ENCODE measurements around the gene ROR2. TPM values are rescaled to one million over a fixed set of nuclear protein-coding genes. Genes with fewer than 3 reads are reported as not detected.
"Not testable (repeated sequence)": the region's sequence is repeated elsewhere in the genome, so short reads cannot be mapped to it uniquely, and the experiment has no call there.

Gene ROR2
- total RNA-seq, 1 donor, result 0.27 TPM

DNA sequence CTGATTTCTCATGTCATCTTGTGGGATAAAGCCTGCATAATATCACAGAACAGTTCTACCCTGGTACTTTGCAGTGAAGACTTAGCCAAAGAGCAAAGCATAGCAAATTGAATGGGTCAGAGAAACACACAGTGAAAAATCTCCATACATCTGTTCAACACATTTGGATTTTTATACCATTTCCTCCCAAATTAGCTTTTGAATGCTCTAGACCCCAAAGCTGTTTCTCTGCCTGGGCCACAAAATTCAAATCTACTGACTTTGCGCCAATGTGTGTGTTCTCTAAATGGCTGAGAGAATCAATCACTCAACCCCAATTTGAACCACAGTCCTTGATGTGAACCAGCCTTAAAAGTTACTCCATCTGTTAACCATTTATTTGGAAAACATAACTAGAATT, 289.5 kb downstream of the ROR2 start:
- DNase-seq (ENCODE audit: low read depth in 2 of 3, low spot score in 2 of 3), result no peak

DNA sequence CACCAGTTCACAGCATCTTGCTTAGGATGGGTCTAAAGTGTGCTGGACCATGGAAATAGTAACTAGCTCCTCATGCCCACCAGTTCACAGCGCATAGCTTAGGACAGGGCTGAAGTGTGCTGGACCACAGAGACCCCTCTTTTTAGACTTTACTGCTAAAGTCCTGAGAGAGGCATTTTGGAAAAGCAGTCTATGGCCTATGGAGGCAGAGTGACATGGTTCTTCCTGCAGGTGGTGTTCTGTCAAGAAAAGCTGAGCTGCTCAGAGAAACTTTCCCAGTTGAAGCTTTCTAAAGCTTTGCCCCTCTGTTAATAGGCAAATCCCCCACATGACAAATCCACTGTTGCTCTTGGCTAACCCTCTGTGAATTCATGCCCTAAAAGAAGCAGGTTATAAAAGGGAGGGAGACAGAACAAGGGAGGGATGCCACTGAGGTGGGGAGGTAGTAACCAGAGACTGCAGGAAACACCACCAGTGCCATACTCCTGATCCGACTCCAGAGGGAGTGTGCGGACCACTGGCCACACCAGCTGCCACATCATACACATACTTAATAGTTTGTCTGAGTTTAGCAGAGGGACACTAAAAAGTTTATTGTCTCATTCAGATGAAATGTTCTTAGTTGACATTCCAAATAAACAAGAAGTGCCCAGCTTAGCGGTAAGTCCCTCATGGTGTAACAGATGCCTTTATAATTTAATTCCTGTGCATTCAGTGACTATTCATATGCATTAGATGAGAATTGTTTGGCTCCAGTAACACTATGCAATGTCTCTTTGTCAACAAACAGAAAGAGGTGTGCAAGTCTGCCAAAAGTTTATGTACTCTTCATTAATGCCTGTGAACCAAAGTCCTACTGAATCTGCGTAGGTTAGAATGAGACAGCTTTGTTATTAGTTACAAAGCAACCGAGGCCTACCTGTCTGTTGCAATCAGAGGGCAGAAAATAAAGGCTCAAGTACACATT, 290.2 kb downstream of the ROR2 start:
- DNase-seq (ENCODE audit: low read depth in 2 of 3, low spot score in 2 of 3), result peak in 2 of 3 donors; percentile 13 to 42

DNA sequence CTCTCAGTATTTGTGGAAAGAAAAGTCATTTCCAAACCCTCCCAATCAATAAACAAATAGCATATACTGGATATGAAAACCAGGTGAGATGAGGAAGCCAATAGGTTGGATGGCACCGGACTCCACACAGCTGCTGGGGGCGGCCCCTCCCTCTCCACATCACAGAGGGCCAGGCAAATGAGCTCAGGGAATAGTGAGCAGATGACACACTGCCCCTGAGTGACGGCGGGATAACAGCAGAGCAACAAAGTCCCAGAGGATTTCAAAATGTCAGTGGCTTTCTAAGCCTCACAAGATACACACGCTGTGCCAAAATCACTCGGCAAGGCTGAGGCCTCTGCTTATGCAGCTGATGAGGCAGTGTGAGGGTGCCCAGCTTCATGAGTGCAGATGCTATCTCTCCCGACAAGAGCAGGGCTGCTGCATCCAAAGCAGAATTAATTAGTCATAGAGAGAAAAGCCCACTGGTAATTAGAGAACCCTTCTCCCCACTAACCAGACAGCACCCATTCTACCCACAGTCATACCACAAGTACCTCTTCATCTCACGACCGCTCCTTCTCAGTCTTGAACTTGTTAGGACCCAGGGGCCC, 291.4 kb downstream of the ROR2 start:
- DNase-seq (ENCODE audit: low read depth in 2 of 3, low spot score in 2 of 3), result no peak

DNA sequence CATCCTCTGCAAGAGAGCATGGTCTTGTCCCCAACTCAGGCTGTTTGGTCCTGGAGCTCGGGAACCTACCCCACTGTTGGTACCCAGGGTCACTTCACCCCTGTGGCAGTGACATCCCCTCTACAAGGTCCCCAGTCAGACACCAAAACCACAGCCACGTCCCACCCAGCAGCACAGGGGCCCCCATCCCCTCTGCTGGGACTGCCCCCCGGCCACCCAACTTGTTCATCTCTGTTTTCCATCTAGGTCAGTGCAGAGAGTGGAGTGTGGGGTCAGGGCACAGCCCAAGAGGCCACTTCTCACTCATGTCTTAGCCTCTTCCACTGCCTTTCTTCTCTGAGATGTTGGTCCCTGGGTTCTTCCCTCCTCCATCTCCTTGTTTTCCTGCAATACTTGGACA, 292.5 kb downstream of the ROR2 start:
- DNase-seq (ENCODE audit: low read depth in 2 of 3, low spot score in 2 of 3), result no peak

DNA sequence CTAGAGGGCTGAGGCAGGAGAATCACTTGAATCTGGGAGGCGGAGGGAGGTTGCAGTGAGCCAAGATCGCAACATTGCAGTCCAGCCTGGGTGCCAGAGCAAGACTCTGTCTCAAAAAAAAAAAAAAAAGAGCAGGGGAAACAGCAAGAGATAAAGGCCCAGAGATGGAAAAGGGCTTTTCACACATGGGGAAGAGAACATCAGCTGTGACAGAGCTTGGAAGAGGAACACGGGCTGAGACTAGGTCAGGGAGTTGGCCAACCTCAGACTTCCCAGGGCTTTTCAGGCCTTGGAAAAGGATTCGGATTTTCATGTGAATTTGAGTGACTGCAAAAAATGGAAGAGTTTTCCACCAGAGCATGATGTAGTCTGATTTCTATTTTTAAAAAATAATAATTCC, 294.4 kb downstream of the ROR2 start:
- DNase-seq (ENCODE audit: low read depth in 2 of 3, low spot score in 2 of 3), result no peak

DNA sequence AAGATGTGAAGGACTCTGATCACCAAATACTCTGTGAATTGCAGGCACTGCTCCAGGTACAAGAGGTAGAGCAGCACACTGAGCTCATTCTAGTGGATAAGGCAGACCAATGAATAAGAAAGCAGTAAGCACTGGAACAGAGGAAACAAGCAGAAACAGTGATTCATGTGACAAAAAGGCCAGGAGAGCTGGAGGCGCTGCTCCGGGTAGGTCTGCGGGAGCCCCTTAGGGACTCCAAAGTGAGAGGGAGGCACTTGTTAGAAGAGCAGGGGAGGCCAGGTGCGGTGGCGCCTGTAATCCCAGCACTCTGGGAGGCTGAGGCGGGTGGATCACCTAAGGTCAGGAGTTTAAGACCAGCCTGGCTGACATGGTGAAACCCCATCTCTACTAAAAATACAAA, 294.8 kb downstream of the ROR2 start:
- no peak for DNase-seq (ENCODE audit: low read depth in 2 of 3, low spot score in 2 of 3)

DNA sequence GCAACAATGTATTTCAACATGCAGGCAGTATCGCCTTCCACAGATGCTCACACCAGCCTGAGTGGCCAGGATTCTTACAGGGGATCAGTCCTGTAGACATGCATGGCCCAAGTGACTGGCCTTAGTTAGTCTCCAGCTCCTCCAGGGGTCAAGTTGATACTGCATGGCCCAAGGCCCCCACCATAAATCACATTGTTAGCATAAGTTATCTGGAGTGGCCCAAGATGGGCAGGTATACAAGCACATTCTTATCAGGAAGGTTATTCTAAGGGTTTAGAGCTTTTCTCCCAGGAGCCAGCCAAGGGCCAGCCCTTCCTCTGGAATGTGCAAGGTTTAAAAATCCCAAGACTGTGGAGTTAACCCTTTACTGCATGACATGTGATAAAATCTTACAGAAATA, 295.5 kb downstream of the ROR2 start:
- no peak for DNase-seq (ENCODE audit: low read depth in 2 of 3, low spot score in 2 of 3)

DNA sequence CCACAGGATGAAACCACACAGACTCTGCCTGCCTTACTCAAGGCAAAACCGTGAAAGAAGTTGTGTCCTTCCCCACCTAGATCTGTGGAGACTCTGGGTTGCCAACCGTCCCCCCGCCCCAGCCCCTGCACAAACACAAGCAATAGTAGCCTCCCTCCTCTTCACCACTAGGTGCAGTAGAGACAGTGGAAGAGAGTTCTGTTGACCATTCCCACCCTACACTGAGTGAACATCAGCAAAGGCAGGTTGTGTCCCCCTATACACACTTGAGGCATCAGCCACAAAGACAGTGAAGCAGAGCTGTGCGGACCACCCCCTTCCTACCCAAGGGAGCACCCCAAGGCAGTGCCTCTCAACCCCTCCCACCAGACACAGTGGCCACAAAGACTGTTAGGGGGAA, 302.7 kb downstream of the ROR2 start:
- no peak for DNase-seq (ENCODE audit: low read depth in 2 of 3, low spot score in 2 of 3)

DNA sequence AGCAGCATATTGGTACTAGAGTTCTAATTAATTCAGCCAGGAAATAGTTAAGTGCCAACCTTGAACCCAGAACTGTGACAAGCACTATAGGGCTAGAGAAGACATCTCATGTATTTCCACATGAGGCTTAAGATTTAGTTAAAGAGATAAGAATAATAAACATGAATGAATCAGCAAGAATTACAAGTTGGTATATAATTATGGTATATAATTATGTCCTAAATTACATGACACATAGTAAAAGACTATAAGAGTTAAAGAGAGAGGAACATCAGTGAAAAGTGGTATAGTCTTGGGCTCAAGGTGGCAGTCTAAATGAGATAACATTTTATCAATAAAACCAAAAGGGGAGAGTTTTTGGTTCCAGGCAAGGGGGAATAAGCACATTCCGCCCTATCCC, 303.3 kb downstream of the ROR2 start:
- no peak for DNase-seq (ENCODE audit: low read depth in 2 of 3, low spot score in 2 of 3)

DNA sequence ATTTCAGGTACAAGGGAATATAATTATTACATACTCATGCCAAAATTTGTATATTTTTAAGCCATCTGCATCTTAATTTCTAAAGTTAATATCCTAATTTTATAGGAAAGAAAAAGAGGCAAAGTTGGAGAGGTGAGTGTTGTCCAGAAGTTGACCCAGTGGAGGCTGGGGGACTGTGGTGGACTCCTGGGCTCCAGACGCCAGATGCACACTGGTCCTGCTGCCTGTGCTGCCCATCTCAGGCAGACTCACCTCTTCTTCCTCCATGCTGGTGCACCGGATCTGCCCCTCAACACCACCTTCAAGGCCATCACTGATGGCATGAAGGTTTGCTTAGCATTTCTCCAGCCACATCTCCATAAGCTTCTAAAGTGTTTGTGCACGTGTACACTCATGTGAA, 305.6 kb downstream of the ROR2 start:
- no peak for DNase-seq (ENCODE audit: low read depth in 2 of 3, low spot score in 2 of 3)

DNA sequence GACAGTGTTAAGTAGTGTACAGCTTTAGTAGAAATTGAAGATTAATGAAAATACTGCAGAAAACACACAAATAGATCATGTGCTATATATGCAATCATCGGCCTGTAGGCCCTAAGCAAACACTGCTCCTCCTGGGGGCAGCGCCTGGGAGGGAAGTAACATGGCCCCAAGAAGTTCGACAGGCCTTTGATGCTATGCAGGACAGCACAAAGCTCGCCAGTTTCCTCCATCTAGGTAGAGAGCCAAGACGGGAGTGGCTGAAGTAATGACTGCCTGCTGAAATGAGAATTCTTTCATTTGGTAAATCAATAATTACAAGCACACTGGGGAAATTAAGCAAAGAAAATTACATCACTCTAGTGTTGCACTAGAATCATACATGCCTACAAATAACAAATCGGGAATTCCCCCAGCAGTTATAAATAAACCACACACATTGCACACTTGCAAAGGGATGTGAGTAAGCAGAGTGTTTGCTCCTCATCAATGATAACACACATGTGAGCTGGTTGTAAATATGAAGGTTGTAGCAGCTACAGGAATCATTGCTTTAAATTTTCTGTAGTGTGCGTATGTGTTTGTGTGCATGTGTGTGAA, 306.4 kb downstream of the ROR2 start:
- no peak for DNase-seq (ENCODE audit: low read depth in 2 of 3, low spot score in 2 of 3)

DNA sequence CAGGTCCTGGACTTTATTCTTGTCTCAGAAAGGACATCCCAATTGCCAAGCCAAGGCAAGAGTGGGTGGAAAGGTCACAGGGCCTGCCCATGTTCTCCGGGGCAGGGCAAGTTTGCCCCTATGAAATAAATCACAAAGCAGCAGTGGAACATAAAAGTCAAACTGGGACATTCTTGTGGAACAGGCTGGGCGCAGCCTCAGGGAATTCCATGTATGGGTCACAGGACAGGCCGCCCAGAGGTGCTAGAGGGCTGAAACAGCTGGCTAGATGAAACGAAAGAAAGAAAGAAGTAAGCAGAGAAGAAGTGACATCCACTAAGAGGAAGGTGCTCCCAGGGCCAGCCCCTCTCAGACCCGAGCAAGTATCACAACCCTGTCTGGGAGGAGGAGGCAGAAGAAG, 307.3 kb downstream of the ROR2 start:
- no peak for DNase-seq (ENCODE audit: low read depth in 2 of 3, low spot score in 2 of 3)

DNA sequence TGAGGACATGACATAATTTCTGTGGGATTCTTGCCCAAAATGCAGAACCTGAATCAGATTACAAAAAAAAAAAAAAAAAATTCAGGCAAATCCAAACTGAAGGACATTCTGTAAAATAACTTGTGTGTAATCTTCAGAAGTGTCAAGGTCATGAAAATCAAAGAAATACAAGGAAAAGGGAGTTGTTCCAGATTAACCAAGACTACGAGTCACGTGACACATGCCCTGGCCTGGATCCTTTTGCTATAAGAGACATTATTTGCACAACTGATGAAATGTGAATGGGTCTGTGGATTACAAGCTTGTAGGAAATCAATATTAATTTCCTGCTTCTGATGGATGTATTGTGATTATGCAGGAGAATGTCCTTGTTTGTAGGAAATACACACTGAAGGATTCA, 309.6 kb downstream of the ROR2 start:
- DNase-seq (ENCODE audit: low read depth in 2 of 3, low spot score in 2 of 3), result no peak

DNA sequence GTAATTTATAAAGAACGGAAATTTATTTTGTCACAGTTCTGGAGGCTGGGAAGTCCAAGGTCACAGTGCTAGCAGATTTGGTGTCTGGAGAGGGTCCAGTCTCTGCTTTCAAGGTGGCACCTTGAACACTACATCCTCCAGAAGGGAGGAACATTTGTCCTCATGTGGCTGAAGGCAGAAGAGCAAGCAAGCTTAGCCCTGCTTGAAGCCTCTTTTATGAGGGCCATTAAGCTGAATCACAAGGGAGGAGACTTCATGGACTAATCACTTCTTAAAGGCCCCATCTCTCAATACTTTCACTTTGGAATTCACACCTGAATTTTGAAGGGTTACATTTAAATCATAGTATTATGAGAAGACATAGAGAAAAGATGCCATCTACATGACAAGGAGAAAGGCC, 311.0 kb downstream of the ROR2 start:
- DNase-seq (ENCODE audit: low read depth in 2 of 3, low spot score in 2 of 3), result no peak

DNA sequence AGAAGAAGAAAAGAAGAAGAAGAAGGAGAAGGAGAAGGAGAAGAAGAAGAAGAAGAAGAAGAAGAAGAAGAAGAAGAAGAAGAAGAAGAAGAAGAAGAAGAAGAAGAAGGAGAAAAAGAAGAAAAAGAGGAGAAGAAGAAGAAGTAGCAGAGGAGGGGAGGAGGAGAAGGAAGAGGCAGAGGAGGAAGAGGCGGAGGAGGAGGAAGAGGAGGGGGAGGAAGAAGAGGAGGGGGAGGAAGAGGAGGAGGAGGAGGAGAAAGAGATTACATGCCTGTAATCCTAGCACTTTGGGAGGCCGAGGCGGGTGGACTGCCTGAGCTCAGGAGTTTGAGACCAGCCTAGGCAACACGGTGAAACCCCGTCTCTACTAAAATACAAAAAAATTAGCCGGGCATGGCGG, 315.2 kb downstream of the ROR2 start:
- DNase-seq (ENCODE audit: low read depth in 2 of 3, low spot score in 2 of 3), result not testable (repeated sequence)

DNA sequence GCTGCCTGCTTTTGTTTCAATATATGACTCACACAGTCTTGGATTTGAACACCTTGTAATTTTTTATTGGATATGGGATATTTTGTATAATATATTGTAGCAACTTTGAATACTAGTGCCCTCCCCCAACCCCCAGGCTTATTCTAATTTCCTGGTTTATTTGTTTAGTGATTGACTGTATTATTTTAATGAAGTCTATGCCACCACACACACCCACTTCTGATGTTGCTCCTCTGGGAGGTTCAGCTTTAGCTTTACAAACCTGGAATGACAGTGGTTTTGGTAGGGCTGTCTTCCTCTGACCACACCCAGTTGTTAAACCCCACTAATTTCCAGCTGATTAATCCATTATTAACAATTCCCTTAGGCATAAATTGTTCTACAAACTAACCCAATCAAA, 320.3 kb downstream of the ROR2 start:
- DNase-seq (ENCODE audit: low read depth in 2 of 3, low spot score in 2 of 3), result no peak

DNA sequence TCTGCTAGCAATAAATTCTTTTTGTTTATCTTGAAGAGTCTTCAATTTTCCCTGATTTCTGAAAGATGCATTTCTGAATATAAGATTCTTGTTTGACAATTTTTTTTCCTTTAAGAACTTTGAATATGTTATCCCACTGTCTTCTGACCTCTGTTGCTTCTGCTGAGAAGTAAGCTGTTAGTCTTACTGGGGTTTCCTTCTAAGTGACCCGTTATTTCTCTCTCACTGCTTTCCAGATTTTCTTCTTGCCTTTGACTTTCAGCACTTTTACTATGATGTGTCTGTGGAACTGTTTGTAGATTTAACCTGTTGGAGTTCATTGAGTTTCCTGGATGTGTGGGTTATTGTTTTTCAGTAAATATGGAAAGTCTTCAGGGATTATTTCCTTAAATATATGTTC, 321.1 kb downstream of the ROR2 start:
- no peak for DNase-seq (ENCODE audit: low read depth in 2 of 3, low spot score in 2 of 3)

DNA sequence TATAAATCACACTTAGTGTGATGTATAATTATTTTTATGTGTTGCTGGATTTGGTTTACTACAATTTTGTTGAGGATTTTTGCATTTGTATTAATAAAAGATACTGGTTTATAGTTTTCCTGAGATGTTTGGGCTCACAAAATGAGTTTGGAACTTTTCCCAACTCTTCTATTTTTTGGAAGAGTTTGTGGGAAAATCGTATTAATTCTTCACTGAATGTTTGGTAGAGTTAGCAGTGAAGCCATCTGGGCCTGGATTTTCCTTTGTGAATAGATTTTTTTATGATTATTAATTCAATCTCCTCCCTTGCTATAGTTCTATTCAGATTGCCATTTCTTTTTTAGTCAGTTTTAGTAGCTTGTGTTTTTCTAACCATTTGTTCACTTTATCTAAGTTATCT, 324.7 kb downstream of the ROR2 start:
- DNase-seq (ENCODE audit: low read depth in 2 of 3, low spot score in 2 of 3), result no peak

DNA sequence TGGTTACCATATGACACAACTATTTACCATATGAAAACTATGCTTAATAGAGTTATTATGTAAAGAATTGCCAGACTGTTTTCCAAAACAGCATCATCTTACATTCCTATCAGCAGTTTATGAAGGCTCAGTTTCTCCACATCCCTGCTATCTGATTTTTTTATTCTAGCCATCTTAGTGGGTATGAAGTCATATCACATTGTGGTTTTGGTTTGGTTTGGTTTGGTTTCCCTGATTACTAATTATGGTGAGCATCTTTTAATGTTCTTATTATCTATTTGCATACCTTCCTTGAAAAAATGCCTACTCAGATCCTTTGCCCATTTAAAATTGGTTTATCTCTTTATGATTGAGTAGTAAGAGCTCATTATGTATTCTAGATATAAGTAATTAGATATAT, 327.0 kb downstream of the ROR2 start:
- DNase-seq (ENCODE audit: low read depth in 2 of 3, low spot score in 2 of 3), result no peak

DNA sequence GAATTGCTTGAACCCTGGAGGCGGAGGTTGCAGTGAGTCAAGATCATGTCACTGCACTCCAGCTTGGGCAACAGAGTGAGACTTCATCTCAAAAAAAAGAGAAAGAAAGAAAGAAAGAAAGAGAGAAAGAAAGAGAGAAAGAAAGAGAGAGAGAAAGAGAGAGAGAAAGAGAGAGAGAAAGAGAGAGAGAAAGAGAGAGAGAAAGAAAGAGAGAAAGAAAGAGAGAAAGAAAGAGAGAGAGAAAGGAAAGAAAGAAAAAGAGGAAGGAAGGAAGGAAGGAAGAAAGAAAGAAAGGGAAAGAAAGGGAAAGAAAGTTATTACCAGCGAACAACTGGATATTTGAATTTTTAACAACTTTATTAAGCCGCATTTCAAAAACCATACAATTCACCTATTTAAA, 327.9 kb downstream of the ROR2 start:
- not testable (repeated sequence) for DNase-seq (ENCODE audit: low read depth in 2 of 3, low spot score in 2 of 3)

DNA sequence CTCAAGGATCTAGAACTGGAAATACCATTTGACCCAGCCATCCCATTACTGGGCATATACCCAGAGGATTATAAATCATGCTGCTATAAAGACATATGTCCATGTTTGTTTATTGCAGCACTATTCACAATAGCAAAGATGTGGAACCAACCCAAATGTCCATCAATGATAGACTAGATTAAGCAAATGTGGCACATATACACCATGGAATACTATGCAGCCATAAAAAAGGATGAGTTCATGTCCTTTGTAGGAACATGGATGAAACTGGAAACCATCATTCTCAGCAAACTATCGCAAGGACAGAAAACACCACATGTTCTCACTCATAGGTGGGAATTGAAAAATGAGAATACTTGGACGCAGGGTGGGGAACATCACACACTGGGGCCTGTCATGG, 336.0 kb downstream of the ROR2 start:
- not testable (repeated sequence) for DNase-seq (ENCODE audit: low read depth in 2 of 3, low spot score in 2 of 3)

DNA sequence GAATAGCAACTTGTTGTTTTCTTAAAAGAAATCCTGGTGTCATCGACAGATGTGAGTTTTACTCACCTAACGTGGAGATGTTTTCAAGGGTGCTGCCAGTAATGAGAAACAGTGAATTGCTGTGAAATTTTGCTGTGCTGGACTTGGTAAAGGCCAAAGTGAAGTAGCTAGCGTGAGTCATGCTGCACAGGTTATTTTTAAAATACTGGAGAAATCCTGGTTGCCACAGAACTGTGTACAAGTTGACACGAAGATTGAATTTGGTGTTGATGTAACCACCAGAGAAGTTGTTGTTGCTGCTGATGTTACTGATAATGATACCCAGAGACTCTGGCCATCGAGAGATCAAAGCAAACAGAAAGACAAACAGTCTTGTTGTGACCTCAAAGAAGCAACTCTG, 338.4 kb downstream of the ROR2 start:
- no peak for DNase-seq (ENCODE audit: low read depth in 2 of 3, low spot score in 2 of 3)
